Neural cell (in vitro differentiated cells): ENCODE results near the gene CTU1. TPM values are rescaled to one million over a fixed set of nuclear protein-coding genes. Genes with fewer than 3 reads are reported as not detected.

Experiments
- H2AFZ ChIP-seq: fragments of 200-600, 300-800 bp; sonication (generic), shearing (Covaris generic); 2 replicates; pipeline ENCODE4 v1.6.0; 2014; ENCODE audit warnings: low read depth, mild to moderate bottlenecking, antibody characterized with exemption, low read length, moderate library complexity
- H3F3A ChIP-seq: fragments of 200-600 bp; shearing (Covaris generic); 2 replicates; pipeline ENCODE4 v1.6.1; 2016; ENCODE audit warnings: mild to moderate bottlenecking, moderate library complexity, mixed read lengths, antibody characterized with exemption, low read length; ENCODE audit not compliant: insufficient read depth, poor library complexity, severe bottlenecking
- H3K27ac ChIP-seq: fragments of 200-600, 300-800 bp; sonication (generic), shearing (Covaris generic); 2 replicates; pipeline ENCODE4 v1.5.1; 2014; ENCODE audit warnings: mild to moderate bottlenecking, low read length, moderate library complexity
- H3K27me3 ChIP-seq: fragments of 300-800, 200-600 bp; sonication (generic), shearing (Covaris generic); 2 replicates; pipeline ENCODE4 v1.6.0; 2014; ENCODE audit warnings: mild to moderate bottlenecking, low read depth, low read length, moderate library complexity; ENCODE audit not compliant: insufficient read depth
- H3K36me3 ChIP-seq: fragments of 300-800, 200-600 bp; sonication (generic), shearing (Covaris generic); 2 replicates; pipeline ENCODE4 v1.5.1; 2014; ENCODE audit warnings: mild to moderate bottlenecking, antibody characterized with exemption, low read length, moderate library complexity; ENCODE audit not compliant: insufficient read depth
- H3K4me2 ChIP-seq: fragments of 300-800, 200-600 bp; sonication (generic), shearing (Covaris generic); 2 replicates; pipeline ENCODE4 v1.6.0; 2014; ENCODE audit warnings: mild to moderate bottlenecking, low read length
- H3K4me3 ChIP-seq: fragments of 300-800, 200-600 bp; sonication (generic), shearing (Covaris generic); 2 replicates; pipeline ENCODE4 v1.5.1; 2014; ENCODE audit warnings: mild to moderate bottlenecking, low read length, moderate library complexity
- H3K79me2 ChIP-seq: fragments of 200-600 bp; shearing (Covaris generic); replicated peaks from 2 replicates; pipeline ENCODE4 v1.6.0; 2014; ENCODE audit warnings: mild to moderate bottlenecking, low read length, moderate library complexity; ENCODE audit not compliant: insufficient read depth
- H3K9ac ChIP-seq: fragments of 300-800, 200-600 bp; sonication (generic), shearing (Covaris generic); 2 replicates; pipeline ENCODE4 v1.6.1; 2016; ENCODE audit warnings: mild to moderate bottlenecking, low read length, mixed read lengths
- H3K9me2 ChIP-seq: fragments of 200-600 bp; shearing (Covaris generic); 2 replicates; pipeline ENCODE4 v1.6.1; 2016; ENCODE audit warnings: mild to moderate bottlenecking, low read length, mixed read lengths; ENCODE audit not compliant: insufficient read depth
- H3K9me3 ChIP-seq: fragments of 200-600, 300-800 bp; sonication (generic), shearing (Covaris generic); 2 replicates; pipeline ENCODE4 v1.6.1; 2016; ENCODE audit warnings: mild to moderate bottlenecking, mixed run types, low read length, moderate library complexity, mixed read lengths
- H4K20me1 ChIP-seq: fragments of 200-600 bp; shearing (Covaris generic); 2 replicates; pipeline ENCODE4 v1.6.1; 2016; ENCODE audit warnings: mild to moderate bottlenecking, mixed run types; ENCODE audit not compliant: insufficient read depth
- EP300 ChIP-seq: fragments of 450-650 bp; conservative IDR thresholded peaks from 2 replicates; pipeline ENCODE4 v1.6.1; 2014; ENCODE audit warnings: antibody characterized with exemption, mild to moderate bottlenecking, moderate library complexity; ENCODE audit not compliant: poor library complexity, severe bottlenecking
- EZH2 ChIP-seq: fragments of 200-600, 300-800 bp; shearing (Covaris generic), sonication (generic); IDR thresholded peaks from 2 replicates; pipeline ENCODE4 v1.6.1; 2014; ENCODE audit warnings: antibody characterized with exemption, low read length, borderline replicate concordance, mild to moderate bottlenecking; ENCODE audit not compliant: insufficient read depth, poor library complexity, severe bottlenecking
- MXI1 ChIP-seq: fragments of 450-650 bp; conservative IDR thresholded peaks from 2 replicates; pipeline ENCODE4 v1.6.1; 2014; ENCODE audit warnings: antibody characterized with exemption, mild to moderate bottlenecking; ENCODE audit not compliant: poor library complexity, severe bottlenecking
- POLR2AphosphoS5 ChIP-seq: IDR thresholded peaks from 2 replicates; pipeline ENCODE4 v1.6.1; 2012
- RAD21 ChIP-seq: fragments of 450-650 bp; conservative IDR thresholded peaks from 2 replicates; pipeline ENCODE4 v1.6.1; 2014; ENCODE audit warnings: antibody characterized with exemption, mild to moderate bottlenecking, moderate library complexity
- SMC3 ChIP-seq: fragments of 450-650 bp; conservative IDR thresholded peaks from 2 replicates; pipeline ENCODE4 v1.6.1; 2014; ENCODE audit warnings: antibody characterized with exemption, mild to moderate bottlenecking, moderate library complexity; ENCODE audit not compliant: poor library complexity
- TAF1 ChIP-seq: IDR thresholded peaks from 2 replicates; pipeline ENCODE4 v1.6.1; 2012; ENCODE audit warnings: low read depth
- polyA plus RNA-seq: library from polyadenylated mRNA; depleted of rRNA; stranded (reverse); fragments of >200 nt; gene quantifications from 2 replicates; pipeline ENCODE4 v1.2.3, GENCODE V29; 2014
- TF ChIP-seq, protein P1 (sequence below): IDR thresholded peaks from 2 replicates; pipeline ENCODE4 v1.6.1; 2012; ENCODE audit warnings: borderline replicate concordance
- TF ChIP-seq, protein P2 (sequence below): fragments of 450-650 bp; IDR thresholded peaks from 2 replicates; pipeline ENCODE4 v1.5.1; 2014; ENCODE audit warnings: antibody characterized with exemption, mild to moderate bottlenecking, moderate library complexity; ENCODE audit not compliant: poor library complexity, severe bottlenecking

The CTU1 gene
- polyA plus RNA-seq, 1 donor from 2014 or later = 12.6 TPM

DNA sequence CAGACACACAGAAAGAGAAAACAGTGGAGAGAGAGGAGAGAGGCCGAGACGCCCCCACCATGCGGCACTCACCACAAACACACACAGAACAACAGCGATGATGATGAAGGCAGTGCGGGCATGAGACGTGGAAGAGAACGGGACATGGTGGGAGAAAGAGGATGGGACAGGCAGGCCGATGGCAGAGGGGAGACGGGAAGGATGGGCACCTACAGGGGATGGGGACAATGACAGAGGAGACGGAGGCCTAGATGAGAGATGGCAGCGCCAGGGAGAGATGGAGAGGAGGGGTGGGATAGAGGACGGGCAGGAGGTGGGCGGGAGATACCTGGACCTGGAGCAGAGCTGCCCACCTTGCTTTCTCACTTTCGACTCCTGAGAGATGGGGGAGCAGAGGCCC lies 24.4 kb downstream of the CTU1 start:
- H3K4me3 ChIP-seq = no peak overlapping the region
- no peak overlapping the region for H3K9ac ChIP-seq
- H3F3A ChIP-seq = no peaks in the 10 kb centered on the region
- H3K9me3 ChIP-seq = no peaks in the 10 kb centered on the region
- H3K27ac ChIP-seq = no peak overlapping the region
- no peaks in the 10 kb centered on the region for H4K20me1 ChIP-seq
- H2AFZ ChIP-seq = no peak overlapping the region
- no peak for TF ChIP-seq EZH2
- no peak for TF ChIP-seq EP300
- TF ChIP-seq MXI1 = no peak
- TF ChIP-seq, protein P1, sequence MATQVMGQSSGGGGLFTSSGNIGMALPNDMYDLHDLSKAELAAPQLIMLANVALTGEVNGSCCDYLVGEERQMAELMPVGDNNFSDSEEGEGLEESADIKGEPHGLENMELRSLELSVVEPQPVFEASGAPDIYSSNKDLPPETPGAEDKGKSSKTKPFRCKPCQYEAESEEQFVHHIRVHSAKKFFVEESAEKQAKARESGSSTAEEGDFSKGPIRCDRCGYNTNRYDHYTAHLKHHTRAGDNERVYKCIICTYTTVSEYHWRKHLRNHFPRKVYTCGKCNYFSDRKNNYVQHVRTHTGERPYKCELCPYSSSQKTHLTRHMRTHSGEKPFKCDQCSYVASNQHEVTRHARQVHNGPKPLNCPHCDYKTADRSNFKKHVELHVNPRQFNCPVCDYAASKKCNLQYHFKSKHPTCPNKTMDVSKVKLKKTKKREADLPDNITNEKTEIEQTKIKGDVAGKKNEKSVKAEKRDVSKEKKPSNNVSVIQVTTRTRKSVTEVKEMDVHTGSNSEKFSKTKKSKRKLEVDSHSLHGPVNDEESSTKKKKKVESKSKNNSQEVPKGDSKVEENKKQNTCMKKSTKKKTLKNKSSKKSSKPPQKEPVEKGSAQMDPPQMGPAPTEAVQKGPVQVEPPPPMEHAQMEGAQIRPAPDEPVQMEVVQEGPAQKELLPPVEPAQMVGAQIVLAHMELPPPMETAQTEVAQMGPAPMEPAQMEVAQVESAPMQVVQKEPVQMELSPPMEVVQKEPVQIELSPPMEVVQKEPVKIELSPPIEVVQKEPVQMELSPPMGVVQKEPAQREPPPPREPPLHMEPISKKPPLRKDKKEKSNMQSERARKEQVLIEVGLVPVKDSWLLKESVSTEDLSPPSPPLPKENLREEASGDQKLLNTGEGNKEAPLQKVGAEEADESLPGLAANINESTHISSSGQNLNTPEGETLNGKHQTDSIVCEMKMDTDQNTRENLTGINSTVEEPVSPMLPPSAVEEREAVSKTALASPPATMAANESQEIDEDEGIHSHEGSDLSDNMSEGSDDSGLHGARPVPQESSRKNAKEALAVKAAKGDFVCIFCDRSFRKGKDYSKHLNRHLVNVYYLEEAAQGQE = no peak
- TF ChIP-seq RAD21 = no peak
- TF ChIP-seq, protein P2, sequence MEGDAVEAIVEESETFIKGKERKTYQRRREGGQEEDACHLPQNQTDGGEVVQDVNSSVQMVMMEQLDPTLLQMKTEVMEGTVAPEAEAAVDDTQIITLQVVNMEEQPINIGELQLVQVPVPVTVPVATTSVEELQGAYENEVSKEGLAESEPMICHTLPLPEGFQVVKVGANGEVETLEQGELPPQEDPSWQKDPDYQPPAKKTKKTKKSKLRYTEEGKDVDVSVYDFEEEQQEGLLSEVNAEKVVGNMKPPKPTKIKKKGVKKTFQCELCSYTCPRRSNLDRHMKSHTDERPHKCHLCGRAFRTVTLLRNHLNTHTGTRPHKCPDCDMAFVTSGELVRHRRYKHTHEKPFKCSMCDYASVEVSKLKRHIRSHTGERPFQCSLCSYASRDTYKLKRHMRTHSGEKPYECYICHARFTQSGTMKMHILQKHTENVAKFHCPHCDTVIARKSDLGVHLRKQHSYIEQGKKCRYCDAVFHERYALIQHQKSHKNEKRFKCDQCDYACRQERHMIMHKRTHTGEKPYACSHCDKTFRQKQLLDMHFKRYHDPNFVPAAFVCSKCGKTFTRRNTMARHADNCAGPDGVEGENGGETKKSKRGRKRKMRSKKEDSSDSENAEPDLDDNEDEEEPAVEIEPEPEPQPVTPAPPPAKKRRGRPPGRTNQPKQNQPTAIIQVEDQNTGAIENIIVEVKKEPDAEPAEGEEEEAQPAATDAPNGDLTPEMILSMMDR = no peak
- no peak for TF ChIP-seq TAF1
- TF ChIP-seq POLR2AphosphoS5 = no peak
- no peak for TF ChIP-seq SMC3
- H3K9me2 ChIP-seq = no peaks in the 10 kb centered on the region
- H3K27me3 ChIP-seq = no peaks in the 10 kb centered on the region
- no peaks in the 10 kb centered on the region for H3K79me2 ChIP-seq
- H3K36me3 ChIP-seq = no peaks in the 10 kb centered on the region
- no peak overlapping the region for H3K4me2 ChIP-seq

DNA sequence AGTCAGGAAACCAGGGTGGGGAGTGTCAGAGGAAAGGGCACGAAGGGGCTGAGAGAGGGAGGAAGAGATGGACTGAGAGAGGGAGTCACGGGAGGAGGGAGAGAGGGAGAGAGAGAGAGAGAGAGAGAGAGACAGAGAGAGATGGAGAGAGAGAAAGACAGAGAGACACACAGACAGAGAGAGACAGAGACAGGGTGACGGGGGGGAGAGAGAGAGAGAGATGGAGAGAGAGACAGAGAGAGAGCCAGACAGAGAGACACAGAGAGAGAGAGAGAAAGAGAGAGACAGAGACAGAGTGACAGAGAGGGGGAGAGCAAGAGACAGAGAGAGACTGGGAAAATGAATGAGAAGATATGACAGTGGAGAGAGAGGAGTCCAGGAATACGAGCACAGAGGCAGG lies 25.0 kb downstream of the CTU1 start:
- no peak overlapping the region for H3K4me2 ChIP-seq
- H3K27ac ChIP-seq = no peak overlapping the region
- TF ChIP-seq MXI1 (no peak), TAF1 (no peak), SMC3 (no peak), EZH2 (no peak), RAD21 (no peak), POLR2AphosphoS5 (no peak), EP300 (no peak)
- TF ChIP-seq, protein P2 = no peak
- TF ChIP-seq, protein P1 = no peak
- H3K36me3 ChIP-seq = no peaks in the 10 kb centered on the region
- H4K20me1 ChIP-seq = no peaks in the 10 kb centered on the region
- no peak overlapping the region for H3K9ac ChIP-seq
- H3K4me3 ChIP-seq = no peak overlapping the region
- no peaks in the 10 kb centered on the region for H3K9me2 ChIP-seq
- no peaks in the 10 kb centered on the region for H3K9me3 ChIP-seq
- no peak overlapping the region for H2AFZ ChIP-seq
- no peaks in the 10 kb centered on the region for H3F3A ChIP-seq
- H3K27me3 ChIP-seq = no peaks in the 10 kb centered on the region
- H3K79me2 ChIP-seq = no peaks in the 10 kb centered on the region
